Ovary (tissue), 3 donors: Measurements from ENCODE around the gene HLA-B.
"Not testable (repeated sequence)": the region's sequence is repeated elsewhere in the genome, so short reads cannot be mapped to it uniquely, and the experiment has no call there.

Experiments
- CTCF ChIP-seq, 3 donors: fragments of 450-650 bp in 2 of 3; fragments of 200-600 bp in 1 of 3; IDR thresholded peaks; one replicate each; pipeline versions ENCODE4 v1.5.1 to v1.8.0; 2016 to 2022; ENCODE audit warnings: antibody characterized with exemption in 3 of 3, mild to moderate bottlenecking in 1 of 3
- EP300 ChIP-seq: sonication (generic); formaldehyde crosslinking; IDR thresholded peaks from one replicate; pipeline ENCODE4 v1.6.1; 2017; ENCODE audit warnings: antibody characterized with exemption
- donor health status: DM: no; HTN: no; CAD: no.

DNA sequence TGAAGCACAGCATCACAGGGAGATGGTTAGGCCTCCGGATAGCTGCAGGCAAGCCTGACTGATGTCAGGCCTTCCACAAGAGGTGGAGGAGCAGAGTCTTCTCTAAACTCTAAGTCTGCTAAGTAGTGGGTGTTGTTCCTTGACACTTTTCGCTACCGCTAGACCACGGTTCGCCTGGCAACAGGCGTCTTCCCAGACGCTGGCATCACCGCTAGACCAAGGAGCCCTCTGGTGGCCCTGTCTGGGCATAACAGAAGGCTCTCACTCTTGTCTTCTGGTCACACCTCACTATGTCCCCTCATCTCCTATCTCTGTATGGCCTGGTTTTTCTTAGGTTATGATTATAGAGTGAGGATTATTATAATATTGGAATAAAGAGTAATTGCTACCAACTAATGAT lies 17.1 kb upstream of the HLA-B start:
- not testable (repeated sequence) for TF ChIP-seq CTCF (IDR thresholded peaks at IDR 0.05); EP300
